PC-9 (cell line): ENCODE measurements around the gene PRR33. TPM values are rescaled to one million over a fixed set of nuclear protein-coding genes. Genes with fewer than 3 reads are reported as not detected.
"Not testable (repeated sequence)": the region's sequence is repeated elsewhere in the genome, so short reads cannot be mapped to it uniquely, and the experiment has no call there.

Experiments used
- BruUV-seq: library from RNA; stranded (reverse); fragments of 400-500 nt; replicated peaks from 2 replicates; lab custom pipeline; 2021; lab: Mats Ljungman, UMichigan
- CTCF ChIA-PET: fragments of 300-600 bp; sonication (Branson Sonifier 250); formaldehyde crosslinking; loops from one replicate; lab custom pipeline; 2022; ENCODE audit warnings: antibody characterized with exemption; lab: Charles Lee
- POLR2A ChIA-PET: fragments of 300-600 bp; sonication (Branson Sonifier 250); formaldehyde crosslinking; loops from one replicate; lab custom pipeline; 2022; ENCODE audit warnings: antibody characterized with exemption; ENCODE audit not compliant: unreplicated experiment; lab: Charles Lee
- DNase-seq, 2 experiments: peaks; one replicate each; pipeline versions ENCODE4 v3.0.0 to v3.0.0-alpha.2; 2015 to 2022; ENCODE audit warnings: mixed read lengths in 1 of 2
- H2AFZ ChIP-seq: fragments of 200-600 bp; sonication (generic); 2 replicates; pipeline ENCODE4 v1.8.1; 2017; ENCODE audit warnings: antibody characterized with exemption
- H3F3A ChIP-seq: fragments of 200-600 bp; sonication (generic); 2 replicates; pipeline ENCODE4 v1.8.1; 2017; ENCODE audit warnings: antibody characterized with exemption, mild to moderate bottlenecking, low read depth; ENCODE audit not compliant: insufficient read depth
- H3K27ac ChIP-seq: fragments of 200-600 bp; sonication (generic); 2 replicates; pipeline ENCODE4 v1.6.1; 2016; ENCODE audit warnings: mixed run types
- H3K27me3 ChIP-seq: fragments of 200-600 bp; sonication (generic); 2 replicates; pipeline ENCODE4 v1.6.1; 2016; ENCODE audit warnings: low read depth, mixed run types; ENCODE audit not compliant: insufficient read depth
- H3K36me3 ChIP-seq: fragments of 200-600 bp; sonication (generic); 2 replicates; pipeline ENCODE4 v1.6.1; 2016; ENCODE audit warnings: low read depth, mixed run types
- H3K4me1 ChIP-seq: fragments of 200-600 bp; sonication (generic); replicated peaks from 2 replicates; pipeline ENCODE4 v1.6.1; 2016; ENCODE audit warnings: mixed run types; ENCODE audit not compliant: insufficient read depth
- H3K4me2 ChIP-seq: fragments of 200-600 bp; sonication (generic); 2 replicates; pipeline ENCODE4 v1.6.1; 2017; ENCODE audit warnings: mixed run types
- H3K4me3 ChIP-seq: fragments of 200-600 bp; sonication (generic); 2 replicates; pipeline ENCODE4 v1.6.1; 2016; ENCODE audit warnings: mixed run types
- H3K79me2 ChIP-seq: fragments of 200-600 bp; sonication (generic); 2 replicates; pipeline ENCODE4 v1.6.1; 2017; ENCODE audit warnings: low read depth, mixed run types
- H3K9me2 ChIP-seq: fragments of 200-600 bp; sonication (generic); 2 replicates; pipeline ENCODE4 v1.8.1; 2017; ENCODE audit warnings: mild to moderate bottlenecking; ENCODE audit not compliant: insufficient read depth
- H3K9me3 ChIP-seq: fragments of 200-600 bp; sonication (generic); 2 replicates; pipeline ENCODE4 v1.8.1; 2016; ENCODE audit warnings: low read depth; ENCODE audit not compliant: insufficient read depth
- H4K20me1 ChIP-seq: fragments of 200-600 bp; sonication (generic); 2 replicates; pipeline ENCODE4 v1.8.1; 2017; ENCODE audit not compliant: insufficient read depth
- EZH2 ChIP-seq: fragments of 200-600 bp; sonication (generic); IDR thresholded peaks from 2 replicates; pipeline ENCODE4 v1.8.0; 2017; ENCODE audit warnings: antibody characterized with exemption, low read depth
- intact Hi-C: fragments of 100-400 bp; cut with micrococcal nuclease; formaldehyde crosslinking; loops from one replicate; pipeline ENCODE4 v1.10.0; 2022; ENCODE audit not compliant: unreplicated experiment
- total RNA-seq: library from RNA; stranded (reverse); gene quantifications from 2 replicates; pipeline ENCODE4 v1.2.3, GENCODE V29; 2021
- TF ChIP-seq, protein P1 (sequence below): fragments of 200-600 bp; sonication (generic); conservative IDR thresholded peaks from 2 replicates; pipeline ENCODE4 v1.6.1; 2017; ENCODE audit warnings: mixed run types, antibody characterized with exemption, mild to moderate bottlenecking, moderate library complexity

The PRR33 gene
- total RNA-seq, 1 experiment from 2014 or later, result not detected

DNA sequence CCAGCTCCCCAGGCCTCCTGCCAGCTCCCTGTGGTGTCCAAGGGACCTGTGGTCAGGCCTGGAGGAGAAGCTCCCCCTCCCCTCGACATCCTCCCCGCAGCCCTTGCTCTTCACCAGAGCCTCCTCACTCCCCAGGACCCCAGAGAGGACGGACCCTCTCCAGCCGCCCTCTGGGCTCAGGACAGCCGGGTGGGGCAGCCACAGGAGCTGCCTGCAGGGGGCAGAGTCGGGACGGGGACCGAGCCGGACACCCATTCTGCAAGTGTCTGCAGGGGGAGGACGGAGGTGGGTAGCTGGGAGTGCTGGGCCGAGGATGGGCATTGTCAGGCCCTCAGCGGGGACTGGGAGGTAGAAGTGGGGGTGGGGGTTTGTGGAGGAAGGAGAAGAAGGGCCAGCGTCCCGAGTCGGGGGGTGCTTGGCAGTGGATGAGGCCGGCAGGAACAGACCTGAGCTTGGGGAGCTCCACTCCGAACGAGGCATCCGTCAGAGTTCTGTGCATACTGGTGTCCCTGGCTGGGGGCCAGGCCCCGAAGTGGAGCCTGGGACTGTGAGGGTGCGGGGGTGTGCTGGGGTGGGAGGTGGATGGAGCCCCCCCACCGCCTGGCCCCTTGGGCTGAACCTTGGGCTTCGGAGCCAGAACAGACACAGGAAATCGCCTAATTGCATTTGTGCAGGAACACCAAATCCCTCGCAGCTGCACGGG is 15.2 kb downstream of the PRR33 start:
- Histone ChIP-seq H3K27me3 (no peaks in the 10 kb centered on the region), H3F3A (no peaks in the 10 kb centered on the region), H3K36me3 (no peaks in the 10 kb centered on the region), H3K9me2 (no peaks in the 10 kb centered on the region), H4K20me1 (no peaks in the 10 kb centered on the region), H3K9me3 (no peaks in the 10 kb centered on the region), H3K4me1 (no peaks in the 10 kb centered on the region), H3K4me3 (no peak overlapping the region), H3K79me2 (no peaks in the 10 kb centered on the region), H3K27ac (no peak overlapping the region), H3K4me2 (no peak overlapping the region), H2AFZ (no peak overlapping the region)
- ChIA-PET POLR2A (no interaction called here), CTCF (no interaction called here)
- no TSS peak for BruUV-seq
- TF ChIP-seq, protein P1, sequence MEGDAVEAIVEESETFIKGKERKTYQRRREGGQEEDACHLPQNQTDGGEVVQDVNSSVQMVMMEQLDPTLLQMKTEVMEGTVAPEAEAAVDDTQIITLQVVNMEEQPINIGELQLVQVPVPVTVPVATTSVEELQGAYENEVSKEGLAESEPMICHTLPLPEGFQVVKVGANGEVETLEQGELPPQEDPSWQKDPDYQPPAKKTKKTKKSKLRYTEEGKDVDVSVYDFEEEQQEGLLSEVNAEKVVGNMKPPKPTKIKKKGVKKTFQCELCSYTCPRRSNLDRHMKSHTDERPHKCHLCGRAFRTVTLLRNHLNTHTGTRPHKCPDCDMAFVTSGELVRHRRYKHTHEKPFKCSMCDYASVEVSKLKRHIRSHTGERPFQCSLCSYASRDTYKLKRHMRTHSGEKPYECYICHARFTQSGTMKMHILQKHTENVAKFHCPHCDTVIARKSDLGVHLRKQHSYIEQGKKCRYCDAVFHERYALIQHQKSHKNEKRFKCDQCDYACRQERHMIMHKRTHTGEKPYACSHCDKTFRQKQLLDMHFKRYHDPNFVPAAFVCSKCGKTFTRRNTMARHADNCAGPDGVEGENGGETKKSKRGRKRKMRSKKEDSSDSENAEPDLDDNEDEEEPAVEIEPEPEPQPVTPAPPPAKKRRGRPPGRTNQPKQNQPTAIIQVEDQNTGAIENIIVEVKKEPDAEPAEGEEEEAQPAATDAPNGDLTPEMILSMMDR, result peak; percentile 52; the same call in 1 of the 2 replicates
- no peak for TF ChIP-seq EZH2
- intact Hi-C loops, result loop anchor here (5.0 kb wide), 1 partner anchor 184 kb away; no protein-coding TSS in a partner anchor
- no peak for DNase-seq

DNA sequence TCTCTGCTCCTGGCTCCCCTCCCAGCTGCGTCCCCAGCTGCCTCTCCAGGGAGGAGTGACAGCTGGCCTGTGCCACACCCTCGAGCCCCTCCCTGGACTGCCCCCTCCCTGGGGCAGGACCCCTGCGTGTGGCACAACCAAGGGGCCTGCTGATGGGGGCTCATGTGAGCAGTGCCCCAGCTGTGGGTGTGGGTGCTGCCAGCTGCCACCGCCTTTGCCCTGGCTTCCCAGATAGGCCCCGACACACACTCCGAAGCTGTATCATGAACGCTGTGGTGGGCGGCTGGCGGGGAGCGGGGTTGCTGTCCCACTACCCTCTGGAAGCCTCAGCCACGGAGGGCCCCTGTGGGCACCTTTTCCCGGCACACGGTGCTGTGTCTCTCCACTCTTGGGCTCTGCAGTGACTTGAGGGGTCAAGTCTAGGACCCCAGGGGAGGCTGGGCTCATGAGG is 15.8 kb downstream of the PRR33 start:
- H3K27me3 ChIP-seq, H2AFZ ChIP-seq, H3F3A ChIP-seq, CTCF ChIA-PET, H3K36me3 ChIP-seq, H3K27ac ChIP-seq, BruUV-seq, H3K79me2 ChIP-seq, H3K4me1 ChIP-seq, H3K9me2 ChIP-seq, H3K9me3 ChIP-seq, POLR2A ChIA-PET, H3K4me3 ChIP-seq, H4K20me1 ChIP-seq, H3K4me2 ChIP-seq, DNase-seq: not testable (repeated sequence)
- intact Hi-C loops, result loop anchor here (5.0 kb wide), 1 partner anchor 184 kb away; no protein-coding TSS in a partner anchor

DNA sequence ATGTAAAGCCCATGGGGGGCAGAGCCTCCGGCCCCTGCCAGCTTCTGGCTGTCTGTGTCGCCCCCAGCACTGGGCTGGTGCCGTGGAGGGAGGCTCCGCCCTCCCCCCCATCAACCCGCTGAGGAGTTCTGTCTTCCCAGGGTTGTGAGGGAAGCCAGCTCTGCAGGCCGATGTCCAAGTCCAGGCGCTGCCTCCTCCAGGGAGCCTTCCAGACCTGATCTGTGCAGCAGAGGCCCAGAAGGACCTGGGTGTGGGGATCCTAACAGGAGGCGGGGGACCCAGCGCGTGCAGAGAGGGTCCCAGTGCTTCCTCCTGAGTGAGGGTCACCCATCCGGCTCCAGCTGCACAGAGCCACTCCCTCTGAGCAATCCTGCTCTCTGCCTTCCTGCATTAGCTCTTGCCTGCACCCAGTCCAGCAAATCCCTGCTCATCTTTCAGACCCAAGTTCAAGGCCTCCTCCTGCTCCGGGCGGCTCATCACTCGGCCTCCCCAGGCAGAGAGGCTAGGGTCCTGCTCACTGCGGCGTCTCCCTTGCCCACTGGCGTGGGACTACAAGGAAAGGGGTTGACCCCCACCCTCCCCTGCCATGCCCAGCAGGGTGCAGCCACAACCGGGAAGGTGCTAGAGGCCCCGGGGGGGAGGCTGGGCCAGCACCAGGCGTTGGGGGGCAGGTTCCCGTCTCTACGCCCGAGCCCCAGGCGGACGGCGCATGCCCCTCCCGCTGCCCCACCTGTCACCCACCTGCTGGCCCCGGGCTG is 16.4 kb downstream of the PRR33 start:
- TF ChIP-seq, protein P1, result no peak
- TF ChIP-seq EZH2, result no peak
- BruUV-seq, result no TSS peak
- H3K36me3 ChIP-seq, result no peaks in the 10 kb centered on the region
- H4K20me1 ChIP-seq, result no peaks in the 10 kb centered on the region
- no peak overlapping the region for H3K4me2 ChIP-seq
- CTCF ChIA-PET, result no interaction called here
- no peaks in the 10 kb centered on the region for H3F3A ChIP-seq
- intact Hi-C loops, result loop anchor here (5.0 kb wide), 1 partner anchor 183 kb away; no protein-coding TSS in a partner anchor
- H3K4me1 ChIP-seq, result no peaks in the 10 kb centered on the region
- H3K27ac ChIP-seq, result no peak overlapping the region
- no peaks in the 10 kb centered on the region for H3K9me3 ChIP-seq
- H3K9me2 ChIP-seq, result no peaks in the 10 kb centered on the region
- 0 out of 2 replicates have a peak, but pooled peaks cover 7% of the 10 kb centered on the region for H3K27me3 ChIP-seq
- no peak overlapping the region for H3K4me3 ChIP-seq
- DNase-seq, result no peak
- POLR2A ChIA-PET, result no interaction called here
- no peaks in the 10 kb centered on the region for H3K79me2 ChIP-seq
- no peak overlapping the region for H2AFZ ChIP-seq

DNA sequence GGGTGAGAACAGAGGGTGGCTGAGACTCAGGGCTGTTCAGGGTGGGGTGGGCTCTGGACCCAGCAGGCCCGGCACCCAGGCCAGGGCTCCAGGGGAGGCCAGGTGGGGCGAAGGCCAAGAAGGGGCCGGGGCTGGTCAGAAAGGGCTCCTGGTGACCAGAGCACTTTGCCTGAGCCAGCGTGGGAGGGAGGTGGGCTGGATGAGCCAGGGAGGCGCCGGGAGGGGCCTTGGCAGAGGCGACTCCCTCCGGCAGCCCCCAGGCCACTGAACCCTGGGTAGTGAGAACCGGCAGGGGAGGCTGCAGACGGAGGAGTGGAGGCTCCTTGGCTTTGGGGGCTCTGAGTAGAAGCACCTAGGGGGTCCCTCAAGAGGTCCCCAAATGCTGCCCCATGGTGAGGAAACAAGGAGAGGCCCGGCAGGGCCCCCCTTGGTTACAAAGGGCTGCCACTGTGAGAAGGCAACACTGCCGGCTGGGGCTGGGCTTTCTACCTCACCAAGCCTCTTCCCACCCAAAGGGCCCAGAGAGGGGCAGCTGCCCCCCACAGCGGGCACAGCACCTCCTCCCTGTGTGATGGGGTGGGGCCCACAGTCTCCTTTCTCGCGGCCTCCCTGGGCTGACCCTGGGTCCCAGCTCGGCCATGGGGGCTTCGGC is 17.1 kb downstream of the PRR33 start:
- H3K4me2 ChIP-seq, H3K9me3 ChIP-seq, DNase-seq, BruUV-seq, H3K79me2 ChIP-seq, H3K4me3 ChIP-seq, POLR2A ChIA-PET, H3K36me3 ChIP-seq, CTCF ChIA-PET, H3K27ac ChIP-seq, H3K9me2 ChIP-seq, H2AFZ ChIP-seq, H4K20me1 ChIP-seq, H3K4me1 ChIP-seq, H3F3A ChIP-seq: not testable (repeated sequence)
- intact Hi-C loops, result loop anchor here (5.0 kb wide), 1 partner anchor 182 kb away; no protein-coding TSS in a partner anchor
- 0 out of 2 replicates have a peak, but pooled peaks cover 11% of the 10 kb centered on the region for H3K27me3 ChIP-seq

DNA sequence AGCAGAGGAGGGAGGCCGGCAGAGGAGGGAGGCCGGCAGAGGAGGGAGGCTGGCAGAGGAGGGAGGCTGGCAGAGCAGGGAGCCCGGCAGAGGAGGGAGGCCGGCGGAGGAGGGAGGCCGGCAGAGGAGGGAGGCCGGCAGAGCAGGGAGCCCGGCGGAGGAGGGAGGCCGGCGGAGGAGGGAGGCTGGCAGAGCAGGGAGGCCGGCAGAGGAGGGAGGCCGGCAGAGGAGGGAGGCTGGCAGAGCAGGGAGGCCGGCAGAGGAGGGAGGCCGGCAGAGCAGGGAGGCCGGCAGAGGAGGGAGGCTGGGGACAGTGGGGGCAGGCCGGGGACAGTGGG is 17.9 kb downstream of the PRR33 start:
- H4K20me1 ChIP-seq, BruUV-seq, H3K36me3 ChIP-seq, H3K4me1 ChIP-seq, H3F3A ChIP-seq, H3K4me2 ChIP-seq, DNase-seq, POLR2A ChIA-PET, H3K9me2 ChIP-seq, H3K4me3 ChIP-seq, H3K27ac ChIP-seq, intact Hi-C loops, H2AFZ ChIP-seq, CTCF ChIA-PET, H3K9me3 ChIP-seq, H3K79me2 ChIP-seq: not testable (repeated sequence)
- 0 out of 2 replicates have a peak, but pooled peaks cover 11% of the 10 kb centered on the region for H3K27me3 ChIP-seq
